Measurements from ENCODE around the gene KCND1. TPM values are rescaled to one million over a fixed set of nuclear protein-coding genes. Genes with fewer than 3 reads are reported as not detected.

Gene KCND1
- total RNA-seq, 4 donors from 2014 or later: 0.35 to 5.8 (median 1.7) TPM

DNA sequence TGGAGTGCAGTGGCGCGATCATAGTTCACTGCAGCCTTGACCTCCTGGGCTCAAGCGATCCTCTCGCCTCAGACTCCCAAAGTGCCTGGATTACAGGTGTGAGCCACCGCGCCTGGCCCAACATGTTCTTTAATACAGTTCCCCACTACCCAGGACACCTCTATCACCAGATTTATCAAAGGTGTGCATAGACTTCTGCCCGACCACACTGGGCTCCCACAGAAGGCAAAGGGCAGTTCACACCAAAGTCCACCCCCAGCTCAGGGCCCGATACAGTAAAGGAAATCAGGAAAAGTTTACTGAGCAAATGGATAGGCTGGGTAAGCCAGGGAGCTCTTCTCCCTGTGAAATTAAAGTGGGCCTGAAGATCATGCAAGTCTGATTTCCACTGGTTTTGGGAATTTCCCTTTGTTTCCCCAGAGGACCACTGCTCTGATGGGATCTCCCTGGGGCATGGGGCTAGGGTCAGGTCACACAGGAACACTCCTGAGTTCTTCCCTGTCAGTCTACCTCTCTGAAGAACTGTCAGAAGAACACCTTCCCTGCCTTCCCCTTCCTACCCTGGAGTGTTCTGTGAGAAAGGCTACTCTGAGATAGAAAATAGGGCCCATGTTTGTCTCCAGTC, 35.1 kb downstream of the KCND1 start:
- H3K36me3 ChIP-seq: peaks cover 0 to 28% (median 0%) of the 10 kb centered on the region in 3 donors
- H3K27me3 ChIP-seq: no peaks in the 10 kb centered on the region
- H3K4me1 ChIP-seq: peaks cover 0 to 25% (median 14%) of the 10 kb centered on the region in 4 donors
- no peaks in the 10 kb centered on the region for H3K9me3 ChIP-seq
- DNase-seq: no peak
- peak overlapping the region; percentile 62 to 76 (median 75) for H3K27ac ChIP-seq
- peak overlapping the region in 1 of 4 donors; percentile 23 for H3K4me3 ChIP-seq
- TF ChIP-seq, protein P1, sequence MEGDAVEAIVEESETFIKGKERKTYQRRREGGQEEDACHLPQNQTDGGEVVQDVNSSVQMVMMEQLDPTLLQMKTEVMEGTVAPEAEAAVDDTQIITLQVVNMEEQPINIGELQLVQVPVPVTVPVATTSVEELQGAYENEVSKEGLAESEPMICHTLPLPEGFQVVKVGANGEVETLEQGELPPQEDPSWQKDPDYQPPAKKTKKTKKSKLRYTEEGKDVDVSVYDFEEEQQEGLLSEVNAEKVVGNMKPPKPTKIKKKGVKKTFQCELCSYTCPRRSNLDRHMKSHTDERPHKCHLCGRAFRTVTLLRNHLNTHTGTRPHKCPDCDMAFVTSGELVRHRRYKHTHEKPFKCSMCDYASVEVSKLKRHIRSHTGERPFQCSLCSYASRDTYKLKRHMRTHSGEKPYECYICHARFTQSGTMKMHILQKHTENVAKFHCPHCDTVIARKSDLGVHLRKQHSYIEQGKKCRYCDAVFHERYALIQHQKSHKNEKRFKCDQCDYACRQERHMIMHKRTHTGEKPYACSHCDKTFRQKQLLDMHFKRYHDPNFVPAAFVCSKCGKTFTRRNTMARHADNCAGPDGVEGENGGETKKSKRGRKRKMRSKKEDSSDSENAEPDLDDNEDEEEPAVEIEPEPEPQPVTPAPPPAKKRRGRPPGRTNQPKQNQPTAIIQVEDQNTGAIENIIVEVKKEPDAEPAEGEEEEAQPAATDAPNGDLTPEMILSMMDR (IDR thresholded peaks at IDR 0.05): no peak

- TF ChIP-seq POLR2A (IDR thresholded peaks at IDR 0.05): no peak
- TF ChIP-seq, protein P1 (IDR thresholded peaks at IDR 0.05): no peak
- no peak overlapping the region for H3K4me3 ChIP-seq
- H3K4me1 ChIP-seq: peaks cover 0 to 20% (median 10%) of the 10 kb centered on the region in 4 donors
- H3K27ac ChIP-seq: peak overlapping the region in 1 of 4 donors; percentile 75
- peaks cover 0 to 40% (median 0%) of the 10 kb centered on the region in 3 donors for H3K36me3 ChIP-seq
- H3K9me3 ChIP-seq: no peaks in the 10 kb centered on the region
- DNase-seq: no peak
- no peaks in the 10 kb centered on the region for H3K27me3 ChIP-seq
Measured at GRCh38 chrX:48935301-48935670, 36.4 kb downstream of the KCND1 start.

- TF ChIP-seq POLR2A (IDR thresholded peaks at IDR 0.05): no peak
- TF ChIP-seq, protein P1 (IDR thresholded peaks at IDR 0.05): no peak
- no peaks in the 10 kb centered on the region for H3K9me3 ChIP-seq
- no peaks in the 10 kb centered on the region for H3K27me3 ChIP-seq
- no peak overlapping the region for H3K4me3 ChIP-seq
- peak overlapping the region in 1 of 4 donors; percentile 75 for H3K27ac ChIP-seq
- no peak for DNase-seq
- H3K36me3 ChIP-seq: peaks cover 0 to 46% (median 0%) of the 10 kb centered on the region in 3 donors
- H3K4me1 ChIP-seq: peaks cover 0 to 16% (median 8%) of the 10 kb centered on the region in 4 donors
Measured at GRCh38 chrX:48934581-48935300, 36.9 kb downstream of the KCND1 start.

DNA sequence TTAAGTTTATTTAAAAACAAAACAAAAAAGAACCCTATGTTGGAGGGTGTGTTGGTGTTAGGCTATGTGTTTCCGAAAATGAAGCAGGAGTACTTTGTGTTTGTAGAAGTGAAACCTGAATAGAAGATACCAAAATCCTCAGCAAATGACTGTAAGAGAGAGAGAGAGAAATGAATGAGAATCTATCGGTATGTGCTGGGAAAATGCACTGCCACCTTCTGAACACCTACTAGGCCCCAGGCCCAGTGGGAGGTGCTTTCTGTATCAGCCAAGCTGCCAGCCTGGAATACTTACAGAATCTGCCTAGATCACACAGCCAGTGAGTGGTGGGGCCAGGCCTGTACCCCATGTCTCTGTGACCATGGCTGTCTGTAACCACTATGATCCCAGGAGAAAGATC, 37.9 kb downstream of the KCND1 start:
- DNase-seq: no peak
- Histone ChIP-seq H3K4me1 (peaks cover 0 to 13% (median 6%) of the 10 kb centered on the region in 4 donors), H3K27ac (peak overlapping the region in 2 of 4 donors; percentile 17 to 75), H3K27me3 (no peaks in the 10 kb centered on the region), H3K4me3 (no peak overlapping the region), H3K36me3 (peaks cover 0 to 47% (median 0%) of the 10 kb centered on the region in 3 donors), H3K9me3 (no peaks in the 10 kb centered on the region)
- TF ChIP-seq POLR2A (IDR thresholded peaks at IDR 0.05): no peak
- TF ChIP-seq, protein P1 (IDR thresholded peaks at IDR 0.05): no peak

GRCh38 chrX:48927736-48928382, 43.8 kb downstream of the KCND1 start:
- Histone ChIP-seq H3K9me3 (no peaks in the 10 kb centered on the region), H3K4me1 (no peaks in the 10 kb centered on the region), H3K36me3 (peaks cover 0 to 60% (median 0%) of the 10 kb centered on the region in 3 donors), H3K27me3 (no peaks in the 10 kb centered on the region), H3K27ac (peak overlapping the region in 1 of 4 donors; percentile 1), H3K4me3 (no peak overlapping the region)
- TF ChIP-seq POLR2A (IDR thresholded peaks at IDR 0.05): no peak
- TF ChIP-seq, protein P1 (IDR thresholded peaks at IDR 0.05): no peak
- DNase-seq: no peak

Data from Peyer's patch (tissue), 4 donors.